Measurements from ENCODE around the gene FOXC1. TPM values are rescaled to one million over a fixed set of nuclear protein-coding genes. Genes with fewer than 3 reads are reported as not detected.
A peak's percentile ranks its signal among the peaks of the same experiment; 100 is the strongest.

FOXC1 gene
- total RNA-seq, 1 experiment from 2014 or later, result not detected

DNA sequence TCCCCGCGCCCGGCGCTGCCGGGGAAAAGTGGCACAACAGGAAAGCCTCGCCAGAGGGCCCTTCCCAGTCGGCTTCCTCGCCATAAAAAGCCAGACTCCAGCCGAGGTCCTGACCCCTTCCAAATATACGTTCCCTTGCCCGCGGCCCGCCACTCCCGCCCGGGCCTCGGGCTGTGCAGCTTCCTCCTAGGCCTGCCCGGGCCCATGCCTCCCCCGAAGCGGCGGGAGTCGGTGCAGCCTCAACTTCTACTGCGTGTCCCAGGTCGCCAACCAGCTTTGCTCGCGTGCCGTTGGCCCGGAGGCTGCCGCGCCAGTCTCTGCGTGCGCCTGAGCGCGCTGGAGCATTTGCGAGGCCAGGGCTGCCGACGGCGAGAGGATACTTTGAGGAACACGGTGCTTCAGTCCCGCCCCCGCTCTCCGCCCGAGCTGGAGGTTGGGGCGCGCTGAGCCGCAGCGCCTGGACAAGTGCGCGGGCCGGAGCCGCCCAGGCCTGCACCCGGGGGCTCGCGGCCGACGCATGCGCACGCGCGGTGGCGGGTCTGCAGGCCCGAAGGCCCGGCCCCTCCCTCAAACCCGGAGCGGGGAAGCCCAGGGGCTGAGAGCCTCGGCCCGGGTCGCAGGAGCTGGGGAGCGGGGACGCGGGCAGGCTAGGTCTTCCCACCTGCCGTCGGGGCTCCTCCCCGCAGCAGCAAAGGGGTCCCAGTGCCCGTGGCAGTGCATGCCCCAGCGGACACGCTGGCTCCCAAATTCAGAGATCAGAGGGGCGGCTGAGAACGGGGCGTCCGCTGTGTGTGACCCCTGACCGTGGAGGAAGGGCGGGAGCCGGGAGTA, 10.2 kb downstream of the FOXC1 start:
- Histone ChIP-seq H2BK15ac (ENCODE audit: low read depth, low read length) (no peak overlapping the region), H3K4me2 (ENCODE audit: insufficient read depth, insufficient read length, low read length) (peak overlapping the region; percentile 48), H2BK12ac (ENCODE audit: insufficient read length, low read depth, low read length) (no peak overlapping the region), H3K27ac (ENCODE audit: insufficient read length, low read depth, low read length) (no peak overlapping the region), H3K4ac (ENCODE audit: low read depth, low read length) (no peak overlapping the region), H3K4me1 (ENCODE audit: insufficient read depth, low read length) (no peaks in the 10 kb centered on the region; the same call in 1 of the 2 replicates), H2AK5ac (ENCODE audit: insufficient read length, low read length) (no peak overlapping the region), H4K20me1 (ENCODE audit: control insufficient read depth, insufficient read depth, insufficient read length) (peaks cover 3% of the 10 kb centered on the region), H3K23me2 (ENCODE audit: insufficient read length, low read depth, low read length, poor library complexity, severe bottlenecking) (peaks cover 16% of the 10 kb centered on the region), H2BK5ac (ENCODE audit: insufficient read length, low read length) (no peak overlapping the region), H2BK120ac (ENCODE audit: low read depth, low read length, poor library complexity, severe bottlenecking) (no peak overlapping the region), H3K18ac (ENCODE audit: insufficient read length, low read depth, low read length) (no peak overlapping the region), H3K27me3 (ENCODE audit: insufficient read depth, low read length) (peaks cover 100% of the 10 kb centered on the region), H2BK20ac (ENCODE audit: low read depth, low read length, poor library complexity, severe bottlenecking) (no peak overlapping the region), H4K91ac (ENCODE audit: insufficient read length, low read depth, low read length) (no peak overlapping the region), H3K23ac (ENCODE audit: insufficient read length, low read depth, low read length) (no peak overlapping the region), H3K79me2 (ENCODE audit: insufficient read depth, low read length) (no peaks in the 10 kb centered on the region), H3K9me3 (ENCODE audit: control insufficient read depth, low read depth, low read length) (no peaks in the 10 kb centered on the region), H4K5ac (ENCODE audit: insufficient read length, low read depth, low read length) (no peak overlapping the region), H3K14ac (ENCODE audit: insufficient read depth, low read length) (no peak overlapping the region), H3K79me1 (ENCODE audit: insufficient read depth, low read depth, low read length, poor library complexity, severe bottlenecking) (no peaks in the 10 kb centered on the region), H3T11ph (ENCODE audit: low read length) (no peak overlapping the region), H2AFZ (ENCODE audit: low read length) (no peak overlapping the region), H3K9ac (ENCODE audit: extremely low read depth, insufficient read length, low read length) (no peak overlapping the region), H3K56ac (ENCODE audit: insufficient read length, low read depth, low read length) (no peak overlapping the region), H4K8ac (replicated peaks; ENCODE audit: insufficient read length, low read depth, low read length) (no peak overlapping the region)
- Mint-ChIP-seq H3K27ac (no peak overlapping the region), H3K4me1 (peaks cover 3 to 26% of the 10 kb centered on the region in 2 experiments; a peak in 3 of 4 replicates), H3K27me3 (ENCODE audit: low read depth) (peaks cover 99% of the 10 kb centered on the region), H3K36me3 (ENCODE audit: insufficient read depth in 1 of 3, low read depth in 3 of 3) (peaks cover 0 to 5% (median 4%) of the 10 kb centered on the region in 3 experiments; a peak in 4 of 7 replicates), H3K4me3 (peak overlapping the region; percentile 32 to 67; a peak in 4 of 5 replicates), H3K9me3 (no peaks in the 10 kb centered on the region; a peak in 2 of 5 replicates)
- no CpG with 5 or more reads among the region's 83 CpGs for WGBS (ENCODE audit: extremely low coverage, insufficient read length, low lambda C conversion rate)
- DNase-seq, result peak; percentile 75
- TF ChIP-seq, protein P1, sequence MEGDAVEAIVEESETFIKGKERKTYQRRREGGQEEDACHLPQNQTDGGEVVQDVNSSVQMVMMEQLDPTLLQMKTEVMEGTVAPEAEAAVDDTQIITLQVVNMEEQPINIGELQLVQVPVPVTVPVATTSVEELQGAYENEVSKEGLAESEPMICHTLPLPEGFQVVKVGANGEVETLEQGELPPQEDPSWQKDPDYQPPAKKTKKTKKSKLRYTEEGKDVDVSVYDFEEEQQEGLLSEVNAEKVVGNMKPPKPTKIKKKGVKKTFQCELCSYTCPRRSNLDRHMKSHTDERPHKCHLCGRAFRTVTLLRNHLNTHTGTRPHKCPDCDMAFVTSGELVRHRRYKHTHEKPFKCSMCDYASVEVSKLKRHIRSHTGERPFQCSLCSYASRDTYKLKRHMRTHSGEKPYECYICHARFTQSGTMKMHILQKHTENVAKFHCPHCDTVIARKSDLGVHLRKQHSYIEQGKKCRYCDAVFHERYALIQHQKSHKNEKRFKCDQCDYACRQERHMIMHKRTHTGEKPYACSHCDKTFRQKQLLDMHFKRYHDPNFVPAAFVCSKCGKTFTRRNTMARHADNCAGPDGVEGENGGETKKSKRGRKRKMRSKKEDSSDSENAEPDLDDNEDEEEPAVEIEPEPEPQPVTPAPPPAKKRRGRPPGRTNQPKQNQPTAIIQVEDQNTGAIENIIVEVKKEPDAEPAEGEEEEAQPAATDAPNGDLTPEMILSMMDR (conservative IDR thresholded peaks at IDR 0.05), result no peak

Data from H9 (cell line).